ENCODE measurements around the gene TBX4.

Gene TBX4

DNA sequence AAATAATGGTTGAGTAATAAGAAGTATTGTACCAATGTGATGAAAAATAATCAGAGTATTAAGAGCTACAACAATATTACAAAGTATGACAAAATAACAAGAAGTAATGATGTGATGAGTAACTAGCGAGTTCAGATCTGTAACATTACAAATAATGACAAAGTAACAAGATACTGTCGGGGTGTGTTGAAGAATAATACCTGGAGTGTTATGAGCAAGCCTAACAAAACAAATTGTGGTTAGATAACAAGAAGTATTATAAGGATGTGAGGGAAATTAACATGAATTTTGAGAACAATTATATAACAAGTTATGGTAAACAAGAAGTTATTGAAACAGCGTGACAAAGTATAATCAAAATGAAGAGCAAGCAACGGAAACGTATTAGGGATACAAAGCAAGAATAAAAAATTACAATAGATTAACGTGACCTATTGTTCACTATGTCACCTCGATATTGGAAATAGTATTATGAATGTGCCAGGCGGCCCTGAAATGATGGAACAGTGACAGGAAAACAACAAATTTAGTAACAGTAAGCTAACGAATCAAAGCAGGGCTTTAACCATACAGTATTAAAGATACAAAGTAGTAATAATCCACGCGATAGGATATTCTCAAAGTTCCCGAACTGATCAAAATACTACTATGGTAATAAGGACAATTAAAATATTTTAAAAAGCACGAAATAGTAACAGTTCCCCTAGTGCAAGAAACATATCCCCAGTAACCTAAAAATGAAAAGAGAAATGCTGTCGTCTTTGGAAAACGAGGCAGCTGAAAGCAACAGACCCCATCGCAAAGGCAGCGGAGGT, 1.6 kb downstream of the TBX4 start:
- Histone ChIP-seq H3K4me3 (ENCODE audit: low read depth in 1 of 5, low read length in 5 of 5) (peak overlapping the region in 3 of 5 donors; percentile 24 to 31 (median 31)), H3K4me1 (ENCODE audit: control insufficient read depth in 5 of 5, insufficient read depth in 5 of 5, low read length in 5 of 5) (peaks cover 0 to 37% (median 28%) of the 10 kb centered on the region in 5 donors), H3K27ac (ENCODE audit: low read depth, low read length) (no peak overlapping the region), H3K9me3 (ENCODE audit: control insufficient read depth in 5 of 5, low read length in 5 of 5) (no peaks in the 10 kb centered on the region), H3K9ac (ENCODE audit: low read length in 5 of 5) (no peak overlapping the region), H3K36me3 (ENCODE audit: control insufficient read depth in 5 of 5, insufficient read depth in 5 of 5, low read length in 5 of 5) (no peaks in the 10 kb centered on the region), H3K27me3 (ENCODE audit: control insufficient read depth in 5 of 5, insufficient read depth in 4 of 5, low read length in 5 of 5) (peaks cover 22 to 65% (median 48%) of the 10 kb centered on the region in 5 donors)

GRCh38 chr17:61454381-61455323, 2.4 kb downstream of the TBX4 start:
- Histone ChIP-seq H3K9me3 (ENCODE audit: control insufficient read depth in 5 of 5, low read length in 5 of 5) (no peaks in the 10 kb centered on the region), H3K27ac (ENCODE audit: low read depth, low read length) (no peak overlapping the region), H3K9ac (ENCODE audit: low read length in 5 of 5) (no peak overlapping the region)

GRCh38 chr17:61455324-61456060, 3.3 kb downstream of the TBX4 start:
- no peak overlapping the region for H3K27ac ChIP-seq (ENCODE audit: low read depth, low read length)
- no peak overlapping the region for H3K9ac ChIP-seq (ENCODE audit: low read length in 5 of 5)
- no peaks in the 10 kb centered on the region for H3K36me3 ChIP-seq (ENCODE audit: control insufficient read depth in 5 of 5, insufficient read depth in 5 of 5, low read length in 5 of 5)
- peaks cover 25 to 65% (median 53%) of the 10 kb centered on the region in 5 donors for H3K27me3 ChIP-seq (ENCODE audit: control insufficient read depth in 5 of 5, insufficient read depth in 4 of 5, low read length in 5 of 5)
- H3K4me1 ChIP-seq (ENCODE audit: control insufficient read depth in 5 of 5, insufficient read depth in 5 of 5, low read length in 5 of 5), result peaks cover 0 to 37% (median 28%) of the 10 kb centered on the region in 5 donors
- no peak overlapping the region for H3K4me3 ChIP-seq (ENCODE audit: low read depth in 1 of 5, low read length in 5 of 5)
- H3K9me3 ChIP-seq (ENCODE audit: control insufficient read depth in 5 of 5, low read length in 5 of 5), result no peaks in the 10 kb centered on the region

More at GRCh38 chr17:61454381-61455323, 2.4 kb downstream of the TBX4 start:
- Histone ChIP-seq H3K27me3 (ENCODE audit: control insufficient read depth in 5 of 5, insufficient read depth in 4 of 5, low read length in 5 of 5) (peaks cover 22 to 65% (median 49%) of the 10 kb centered on the region in 5 donors), H3K4me1 (ENCODE audit: control insufficient read depth in 5 of 5, insufficient read depth in 5 of 5, low read length in 5 of 5) (peaks cover 0 to 37% (median 28%) of the 10 kb centered on the region in 5 donors), H3K4me3 (ENCODE audit: low read depth in 1 of 5, low read length in 5 of 5) (peak overlapping the region in 4 of 5 donors; percentile 24 to 32 (median 31)), H3K36me3 (ENCODE audit: control insufficient read depth in 5 of 5, insufficient read depth in 5 of 5, low read length in 5 of 5) (no peaks in the 10 kb centered on the region)

DNA sequence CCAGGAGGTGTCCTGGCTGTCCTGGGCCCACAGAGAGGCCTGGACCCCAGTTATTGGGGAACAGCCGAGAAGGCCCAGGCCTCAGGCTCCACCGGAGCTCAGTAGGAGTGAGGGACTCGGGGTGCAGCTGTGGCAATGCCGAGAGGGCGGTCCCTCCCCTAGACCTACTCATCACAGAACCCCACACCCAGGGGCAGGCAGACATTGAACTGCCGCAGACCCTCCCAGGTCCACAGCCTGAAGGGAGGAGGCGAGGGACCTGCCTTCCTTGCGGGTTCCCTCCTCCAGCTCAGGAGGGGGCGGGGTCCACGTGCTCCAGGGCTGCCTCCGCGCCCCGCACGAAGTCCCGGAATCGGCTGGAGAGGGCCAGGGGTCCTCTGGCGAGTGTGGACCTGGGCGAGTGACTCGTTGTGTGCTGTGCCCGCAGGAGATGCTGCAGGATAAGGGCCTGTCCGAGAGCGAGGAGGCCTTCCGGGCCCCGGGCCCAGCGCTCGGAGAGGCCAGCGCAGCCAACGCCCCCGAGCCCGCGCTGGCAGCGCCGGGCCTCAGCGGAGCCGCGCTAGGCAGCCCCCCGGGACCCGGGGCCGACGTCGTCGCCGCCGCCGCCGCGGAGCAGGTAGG, 3.9 kb downstream of the TBX4 start:
- Histone ChIP-seq H3K9me3 (ENCODE audit: control insufficient read depth in 5 of 5, low read length in 5 of 5) (no peaks in the 10 kb centered on the region), H3K4me1 (ENCODE audit: control insufficient read depth in 5 of 5, insufficient read depth in 5 of 5, low read length in 5 of 5) (peaks cover 0 to 35% (median 27%) of the 10 kb centered on the region in 5 donors), H3K4me3 (ENCODE audit: low read depth in 1 of 5, low read length in 5 of 5) (no peak overlapping the region), H3K9ac (ENCODE audit: low read length in 5 of 5) (no peak overlapping the region), H3K27me3 (ENCODE audit: control insufficient read depth in 5 of 5, insufficient read depth in 4 of 5, low read length in 5 of 5) (peaks cover 25 to 64% (median 53%) of the 10 kb centered on the region in 5 donors), H3K36me3 (ENCODE audit: control insufficient read depth in 5 of 5, insufficient read depth in 5 of 5, low read length in 5 of 5) (no peaks in the 10 kb centered on the region), H3K27ac (ENCODE audit: low read depth, low read length) (no peak overlapping the region)

GRCh38 chr17:61456688-61457225, 4.5 kb downstream of the TBX4 start:
- no peak overlapping the region for H3K27ac ChIP-seq (ENCODE audit: low read depth, low read length)
- H3K27me3 ChIP-seq (ENCODE audit: control insufficient read depth in 5 of 5, insufficient read depth in 4 of 5, low read length in 5 of 5), result peaks cover 25 to 63% (median 57%) of the 10 kb centered on the region in 5 donors
- no peaks in the 10 kb centered on the region for H3K36me3 ChIP-seq (ENCODE audit: control insufficient read depth in 5 of 5, insufficient read depth in 5 of 5, low read length in 5 of 5)
- H3K4me3 ChIP-seq (ENCODE audit: low read depth in 1 of 5, low read length in 5 of 5), result peak overlapping the region in 1 of 5 donors; percentile 27
- H3K9ac ChIP-seq (ENCODE audit: low read length in 5 of 5), result no peak overlapping the region
- peaks cover 0 to 33% (median 25%) of the 10 kb centered on the region in 5 donors for H3K4me1 ChIP-seq (ENCODE audit: control insufficient read depth in 5 of 5, insufficient read depth in 5 of 5, low read length in 5 of 5)
- H3K9me3 ChIP-seq (ENCODE audit: control insufficient read depth in 5 of 5, low read length in 5 of 5), result no peaks in the 10 kb centered on the region

- H3K9me3 ChIP-seq (ENCODE audit: control insufficient read depth in 5 of 5, low read length in 5 of 5), result no peaks in the 10 kb centered on the region
- H3K4me1 ChIP-seq (ENCODE audit: control insufficient read depth in 5 of 5, insufficient read depth in 5 of 5, low read length in 5 of 5), result peaks cover 0 to 31% (median 22%) of the 10 kb centered on the region in 5 donors
- no peaks in the 10 kb centered on the region for H3K36me3 ChIP-seq (ENCODE audit: control insufficient read depth in 5 of 5, insufficient read depth in 5 of 5, low read length in 5 of 5)
- H3K4me3 ChIP-seq (ENCODE audit: low read depth in 1 of 5, low read length in 5 of 5), result peak overlapping the region in 1 of 5 donors; percentile 27
- peaks cover 24 to 60% (median 55%) of the 10 kb centered on the region in 5 donors for H3K27me3 ChIP-seq (ENCODE audit: control insufficient read depth in 5 of 5, insufficient read depth in 4 of 5, low read length in 5 of 5)
- H3K27ac ChIP-seq (ENCODE audit: low read depth, low read length), result no peak overlapping the region
- H3K9ac ChIP-seq (ENCODE audit: low read length in 5 of 5), result no peak overlapping the region
Observed at GRCh38 chr17:61457226-61457983, 5.2 kb downstream of the TBX4 start.

DNA sequence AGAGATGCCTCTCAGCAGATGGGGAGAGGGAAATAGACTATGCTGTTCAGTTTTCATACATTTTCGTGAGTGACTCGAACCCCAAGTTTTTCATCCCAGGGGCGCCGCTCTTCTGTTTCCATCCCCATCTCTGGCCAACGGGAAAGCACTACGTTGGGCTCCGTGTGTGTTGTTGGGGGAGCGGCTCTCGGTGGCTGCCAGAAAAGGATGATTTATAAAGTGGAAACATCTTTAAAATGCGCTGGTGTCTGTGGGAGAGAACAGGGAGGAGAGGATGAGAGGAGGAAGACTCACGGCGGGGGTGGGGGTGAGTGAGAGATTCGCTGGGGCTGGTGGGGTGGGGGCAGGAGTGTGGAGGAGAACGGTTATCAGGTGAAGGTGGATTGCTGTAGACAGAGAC, 5.8 kb downstream of the TBX4 start:
- H3K9ac ChIP-seq (ENCODE audit: low read length in 5 of 5), result no peak overlapping the region
- peaks cover 0 to 28% (median 20%) of the 10 kb centered on the region in 5 donors for H3K4me1 ChIP-seq (ENCODE audit: control insufficient read depth in 5 of 5, insufficient read depth in 5 of 5, low read length in 5 of 5)
- no peaks in the 10 kb centered on the region for H3K36me3 ChIP-seq (ENCODE audit: control insufficient read depth in 5 of 5, insufficient read depth in 5 of 5, low read length in 5 of 5)
- H3K4me3 ChIP-seq (ENCODE audit: low read depth in 1 of 5, low read length in 5 of 5), result no peak overlapping the region
- H3K27me3 ChIP-seq (ENCODE audit: control insufficient read depth in 5 of 5, insufficient read depth in 4 of 5, low read length in 5 of 5), result peaks cover 26 to 62% (median 56%) of the 10 kb centered on the region in 5 donors
- H3K27ac ChIP-seq (ENCODE audit: low read depth, low read length), result no peak overlapping the region
- H3K9me3 ChIP-seq (ENCODE audit: control insufficient read depth in 5 of 5, low read length in 5 of 5), result no peaks in the 10 kb centered on the region

GRCh38 chr17:61458421-61459141, 6.4 kb downstream of the TBX4 start:
- Histone ChIP-seq H3K27me3 (ENCODE audit: control insufficient read depth in 5 of 5, insufficient read depth in 4 of 5, low read length in 5 of 5) (peaks cover 26 to 67% (median 59%) of the 10 kb centered on the region in 5 donors), H3K9ac (ENCODE audit: low read length in 5 of 5) (no peak overlapping the region), H3K4me3 (ENCODE audit: low read depth in 1 of 5, low read length in 5 of 5) (no peak overlapping the region), H3K27ac (ENCODE audit: low read depth, low read length) (no peak overlapping the region), H3K9me3 (ENCODE audit: control insufficient read depth in 5 of 5, low read length in 5 of 5) (no peaks in the 10 kb centered on the region), H3K4me1 (ENCODE audit: control insufficient read depth in 5 of 5, insufficient read depth in 5 of 5, low read length in 5 of 5) (peaks cover 0 to 28% (median 20%) of the 10 kb centered on the region in 5 donors), H3K36me3 (ENCODE audit: control insufficient read depth in 5 of 5, insufficient read depth in 5 of 5, low read length in 5 of 5) (no peaks in the 10 kb centered on the region)

Measured in subcutaneous abdominal adipose tissue (tissue), 5 donors.